Thoracic aorta (tissue), 2 donors: ENCODE results near the gene SPINDOC. TPM values are rescaled to one million over a fixed set of nuclear protein-coding genes. Genes with fewer than 3 reads are reported as not detected.
"Not testable (repeated sequence)": the region's sequence is repeated elsewhere in the genome, so short reads cannot be mapped to it uniquely, and the experiment has no call there.

Source experiments
- ATAC-seq: fragments of 150-250 bp; one replicate; pipeline ENCODE4 v1.8.0; 2017; ENCODE audit warnings: low read depth; ENCODE audit not compliant: insufficient number of reproducible peaks, low FRiP score
- DNase-seq: peaks from one replicate; pipeline ENCODE4 v3.0.0-alpha.2; 2020; ENCODE audit warnings: low spot score
- H3K27ac ChIP-seq, 2 donors: fragments of 200-600 bp; sonication (generic); 1 replicate in 1 of 2; 2 replicates in 1 of 2; pipeline ENCODE4 v1.5.1; 2016; ENCODE audit warnings: mild to moderate bottlenecking in 2 of 2, moderate library complexity in 2 of 2
- H3K27me3 ChIP-seq: fragments of 200-600 bp; sonication (generic); replicated peaks from 2 replicates; pipeline ENCODE4 v1.6.0; 2016; ENCODE audit warnings: mild to moderate bottlenecking; ENCODE audit not compliant: insufficient read depth
- H3K36me3 ChIP-seq: fragments of 200-600 bp; sonication (generic); one replicate; pipeline ENCODE4 v1.5.1; 2016
- H3K4me1 ChIP-seq, 2 donors: fragments of 200-600 bp; sonication (generic); 1 replicate in 1 of 2; 2 replicates in 1 of 2; pipeline versions ENCODE4 v1.5.1 to v1.6.0; 2016; ENCODE audit warnings: low read depth in 2 of 2, mild to moderate bottlenecking in 1 of 2; ENCODE audit not compliant: control insufficient read depth in 1 of 2
- H3K4me3 ChIP-seq: fragments of 200-600 bp; sonication (generic); 2 replicates; pipeline ENCODE4 v1.5.1; 2016; ENCODE audit warnings: mild to moderate bottlenecking
- H3K9me3 ChIP-seq: fragments of 200-600 bp; sonication (generic); 2 replicates; pipeline ENCODE4 v1.5.1; 2016
- total RNA-seq, 2 donors: library from RNA; depleted of rRNA; stranded (reverse); fragments of >200 nt; gene quantifications; one replicate each; pipeline versions ENCODE4 v1.1.0 to v1.2.3, GENCODE V29; 2016
- TF ChIP-seq, protein P1 (sequence below): fragments of 200-600 bp; sonication (generic); IDR thresholded peaks from one replicate; pipeline ENCODE4 v1.5.1; 2019; ENCODE audit warnings: antibody characterized with exemption

Gene SPINDOC
- total RNA-seq, 2 donors from 2014 or later: 14.8 to 16.4 TPM

DNA sequence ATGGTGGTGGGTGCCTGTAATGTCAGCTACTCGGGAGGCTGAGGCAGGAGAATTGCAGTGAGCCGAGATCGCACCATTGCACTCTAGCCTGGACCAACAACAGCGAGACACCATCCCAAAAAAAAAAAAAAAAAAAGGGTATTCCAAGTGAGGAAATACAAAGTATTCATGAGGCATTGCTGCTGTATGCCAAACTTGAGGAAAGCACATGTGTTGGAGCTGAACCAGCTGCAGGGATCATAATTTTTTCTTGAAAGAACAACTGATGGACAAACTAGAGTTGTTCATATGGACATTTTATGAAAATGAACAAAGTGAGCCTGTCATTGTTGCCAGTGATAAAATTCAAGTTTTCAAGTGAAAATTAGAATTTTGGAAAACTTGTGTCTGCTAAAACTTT is 41.4 kb downstream of the SPINDOC start:
- TF ChIP-seq, protein P1, sequence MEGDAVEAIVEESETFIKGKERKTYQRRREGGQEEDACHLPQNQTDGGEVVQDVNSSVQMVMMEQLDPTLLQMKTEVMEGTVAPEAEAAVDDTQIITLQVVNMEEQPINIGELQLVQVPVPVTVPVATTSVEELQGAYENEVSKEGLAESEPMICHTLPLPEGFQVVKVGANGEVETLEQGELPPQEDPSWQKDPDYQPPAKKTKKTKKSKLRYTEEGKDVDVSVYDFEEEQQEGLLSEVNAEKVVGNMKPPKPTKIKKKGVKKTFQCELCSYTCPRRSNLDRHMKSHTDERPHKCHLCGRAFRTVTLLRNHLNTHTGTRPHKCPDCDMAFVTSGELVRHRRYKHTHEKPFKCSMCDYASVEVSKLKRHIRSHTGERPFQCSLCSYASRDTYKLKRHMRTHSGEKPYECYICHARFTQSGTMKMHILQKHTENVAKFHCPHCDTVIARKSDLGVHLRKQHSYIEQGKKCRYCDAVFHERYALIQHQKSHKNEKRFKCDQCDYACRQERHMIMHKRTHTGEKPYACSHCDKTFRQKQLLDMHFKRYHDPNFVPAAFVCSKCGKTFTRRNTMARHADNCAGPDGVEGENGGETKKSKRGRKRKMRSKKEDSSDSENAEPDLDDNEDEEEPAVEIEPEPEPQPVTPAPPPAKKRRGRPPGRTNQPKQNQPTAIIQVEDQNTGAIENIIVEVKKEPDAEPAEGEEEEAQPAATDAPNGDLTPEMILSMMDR: no peak
- H3K27me3 ChIP-seq: no peaks in the 10 kb centered on the region
- peaks cover 24 to 43% of the 10 kb centered on the region in 2 donors for H3K4me1 ChIP-seq
- no peaks in the 10 kb centered on the region for H3K9me3 ChIP-seq
- no peak overlapping the region for H3K27ac ChIP-seq
- DNase-seq (no peak), ATAC-seq (no peak)
- peaks cover 3% of the 10 kb centered on the region for H3K36me3 ChIP-seq
- no peak overlapping the region for H3K4me3 ChIP-seq

DNA sequence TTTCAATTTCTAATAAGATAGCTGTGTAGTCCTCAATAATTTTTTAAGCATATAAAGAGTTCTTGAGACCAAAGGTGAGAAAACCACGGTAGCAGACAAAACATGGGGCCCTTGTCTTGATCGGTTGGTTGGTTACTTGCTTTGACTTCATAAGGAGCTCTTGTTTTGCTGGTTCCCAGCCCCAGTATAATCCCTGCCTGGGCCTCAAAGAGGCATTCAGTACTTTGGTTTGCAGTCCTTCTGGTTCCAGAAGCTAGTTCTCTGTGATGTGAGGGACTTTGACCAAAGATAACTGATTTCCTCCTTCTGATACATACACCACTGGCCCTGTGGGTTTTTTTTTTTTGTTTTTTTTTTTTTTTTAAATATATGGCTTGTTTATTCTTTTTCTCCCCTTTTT is 42.7 kb downstream of the SPINDOC start:
- TF ChIP-seq, protein P1: no peak
- peaks cover 7% of the 10 kb centered on the region for H3K36me3 ChIP-seq
- peaks cover 24 to 35% of the 10 kb centered on the region in 2 donors for H3K4me1 ChIP-seq
- no peak overlapping the region for H3K4me3 ChIP-seq
- no peak overlapping the region for H3K27ac ChIP-seq
- DNase-seq: no peak
- no peak for ATAC-seq
- H3K9me3 ChIP-seq: no peaks in the 10 kb centered on the region
- H3K27me3 ChIP-seq: no peaks in the 10 kb centered on the region

DNA sequence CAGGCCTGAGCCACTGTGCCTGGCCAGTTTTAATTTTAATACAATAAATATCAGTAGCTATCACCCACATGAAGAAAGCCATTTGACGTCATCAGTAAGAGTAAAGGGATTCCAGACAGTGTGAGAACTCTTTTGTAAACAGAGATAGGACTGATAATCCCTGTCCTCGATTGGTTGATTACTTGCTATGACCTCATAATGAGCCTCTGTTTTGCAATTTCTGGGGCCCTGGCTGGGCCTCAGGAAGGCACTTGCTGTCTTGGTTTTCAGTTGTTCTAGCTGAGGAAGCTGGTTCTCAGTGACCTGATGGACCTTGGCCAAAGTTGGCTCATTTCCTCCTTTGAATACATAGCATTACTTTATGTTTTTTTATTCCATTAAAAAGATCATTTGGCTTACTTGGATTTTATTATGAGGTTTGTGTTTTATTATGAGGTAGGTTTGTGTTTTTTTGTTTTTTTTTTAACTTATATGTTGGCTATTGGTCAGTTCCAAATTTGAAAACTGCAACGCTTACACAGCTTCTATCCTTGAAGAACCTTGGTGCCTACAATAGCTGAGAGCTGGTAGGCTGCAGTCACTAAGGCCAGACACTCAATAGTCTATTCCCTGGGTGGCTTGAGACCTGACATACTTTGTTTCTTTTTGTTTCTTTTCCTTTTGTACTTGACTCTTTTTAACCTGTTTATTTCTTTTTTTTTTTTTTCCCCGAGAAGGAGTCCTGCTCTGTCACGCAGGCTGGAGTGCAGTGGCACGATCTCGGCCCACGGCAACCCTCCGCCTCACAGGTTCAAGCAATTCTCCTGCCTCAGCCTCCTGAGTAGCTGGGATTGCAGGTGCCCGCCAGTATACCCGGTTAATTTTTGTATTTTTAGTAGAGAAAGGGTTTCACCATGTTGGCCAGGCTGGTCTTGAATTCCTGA is 45.6 kb downstream of the SPINDOC start:
- TF ChIP-seq, protein P1: no peak
- DNase-seq (no peak), ATAC-seq (no peak)
- no peaks in the 10 kb centered on the region for H3K9me3 ChIP-seq
- peaks cover 9 to 17% of the 10 kb centered on the region in 2 donors for H3K4me1 ChIP-seq
- no peaks in the 10 kb centered on the region for H3K27me3 ChIP-seq
- H3K36me3 ChIP-seq: peaks cover 10% of the 10 kb centered on the region
- H3K4me3 ChIP-seq: no peak overlapping the region
- H3K27ac ChIP-seq: peak overlapping the region in 1 of 2 donors; percentile 1

DNA sequence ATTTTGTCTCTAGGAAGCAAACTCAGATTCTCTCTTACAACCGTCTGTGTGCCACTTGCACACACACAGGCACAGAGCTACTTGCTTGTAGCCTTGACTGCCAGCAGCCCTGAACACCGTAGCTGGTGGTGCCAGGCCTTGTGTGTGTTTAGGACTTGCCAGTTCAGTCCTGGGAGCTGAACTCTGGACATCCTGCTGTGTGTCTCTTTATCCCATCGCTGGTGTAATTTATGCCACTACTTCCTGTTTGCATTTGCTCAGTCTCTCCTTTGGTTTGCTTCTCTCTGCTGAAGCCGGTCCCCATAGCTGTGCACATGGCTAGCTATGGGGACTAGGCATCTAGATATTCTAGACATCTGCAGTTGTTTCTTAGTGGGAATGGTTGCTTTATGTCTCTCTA is 49.7 kb downstream of the SPINDOC start:
- no peaks in the 10 kb centered on the region for H3K9me3 ChIP-seq
- peaks cover 10% of the 10 kb centered on the region for H3K36me3 ChIP-seq
- ATAC-seq (no peak), DNase-seq (no peak)
- H3K27ac ChIP-seq: no peak overlapping the region
- no peaks in the 10 kb centered on the region for H3K27me3 ChIP-seq
- H3K4me1 ChIP-seq: peaks cover 18 to 32% of the 10 kb centered on the region in 2 donors
- TF ChIP-seq, protein P1: no peak
- H3K4me3 ChIP-seq: no peak overlapping the region

DNA sequence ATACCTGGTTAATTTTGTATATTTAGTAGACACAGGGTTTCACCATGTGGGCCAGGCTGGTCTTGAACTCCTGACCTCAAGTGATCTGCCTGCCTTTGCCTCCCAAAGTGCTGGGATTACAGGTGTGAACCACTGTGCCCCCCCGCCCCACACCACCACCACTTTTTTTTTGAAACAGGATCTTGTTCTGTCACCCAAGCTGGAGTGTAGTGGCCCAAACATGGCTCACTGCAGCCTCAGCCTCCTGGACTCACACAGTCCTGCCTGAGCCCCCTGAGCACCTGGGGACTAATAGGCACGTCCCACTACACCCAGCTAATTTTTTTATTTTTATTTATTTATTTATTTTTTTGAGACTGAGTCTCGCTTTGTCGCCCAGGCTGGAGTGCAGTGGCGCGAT is 50.4 kb downstream of the SPINDOC start:
- not testable (repeated sequence) for ATAC-seq, H3K27ac ChIP-seq, DNase-seq

More for the DNA sequence above, 50.4 kb downstream of the SPINDOC start:
- H3K9me3 ChIP-seq, H3K27me3 ChIP-seq, H3K4me3 ChIP-seq: not testable (repeated sequence)
- H3K36me3 ChIP-seq: peaks cover 10% of the 10 kb centered on the region
- H3K4me1 ChIP-seq: peaks cover 19 to 34% of the 10 kb centered on the region in 2 donors
